Left ventricle myocardium inferior (tissue), 1 donor: ENCODE data around the gene IST1. TPM values are rescaled to one million over a fixed set of nuclear protein-coding genes. Genes with fewer than 3 reads are reported as not detected.

Experiments
- DNase-seq: peaks from one replicate; pipeline ENCODE4 v3.0.0-alpha.2; 2020
- H3K27ac ChIP-seq: fragments of 200-600 bp; replicated peaks from 2 replicates; pipeline ENCODE4 v1.8.0; 2021
- H3K27me3 ChIP-seq: fragments of 200-600 bp; 2 replicates; pipeline ENCODE4 v1.8.0; 2021; ENCODE audit warnings: low read depth
- H3K36me3 ChIP-seq: fragments of 200-600 bp; 2 replicates; pipeline ENCODE4 v1.8.0; 2021
- H3K4me1 ChIP-seq: fragments of 200-600 bp; 2 replicates; pipeline ENCODE4 v1.8.0; 2021
- H3K4me3 ChIP-seq: fragments of 200-600 bp; 2 replicates; pipeline ENCODE4 v1.8.0; 2021; ENCODE audit warnings: mild to moderate bottlenecking, moderate library complexity
- H3K9me3 ChIP-seq: fragments of 200-600 bp; replicated peaks from 2 replicates; pipeline ENCODE4 v1.8.0; 2021
- intact Hi-C: fragments of 100-400 bp; cut with micrococcal nuclease; formaldehyde crosslinking; loops from one replicate; pipeline ENCODE4 v1.11.0; 2022
- total RNA-seq: library from RNA; stranded (reverse); fragmentation: NEBNext Ultra II Directional; extraction: Animal tissue kit (Norgen Biotek cat#: 25700); gene quantifications from one replicate; pipeline ENCODE4 v1.2.1, GENCODE V29; 2021
- TF ChIP-seq, protein P1 (sequence below): fragments of 200-600 bp; IDR thresholded peaks from 2 replicates; pipeline ENCODE4 v1.8.0; 2021; ENCODE audit warnings: antibody characterized with exemption, mild to moderate bottlenecking, borderline replicate concordance
- donor health status: DM: no; HTN: yes; CAD: no; lungs with severe emphysema.

IST1 gene
- total RNA-seq, 1 donor from 2014 or later: 109 TPM

DNA sequence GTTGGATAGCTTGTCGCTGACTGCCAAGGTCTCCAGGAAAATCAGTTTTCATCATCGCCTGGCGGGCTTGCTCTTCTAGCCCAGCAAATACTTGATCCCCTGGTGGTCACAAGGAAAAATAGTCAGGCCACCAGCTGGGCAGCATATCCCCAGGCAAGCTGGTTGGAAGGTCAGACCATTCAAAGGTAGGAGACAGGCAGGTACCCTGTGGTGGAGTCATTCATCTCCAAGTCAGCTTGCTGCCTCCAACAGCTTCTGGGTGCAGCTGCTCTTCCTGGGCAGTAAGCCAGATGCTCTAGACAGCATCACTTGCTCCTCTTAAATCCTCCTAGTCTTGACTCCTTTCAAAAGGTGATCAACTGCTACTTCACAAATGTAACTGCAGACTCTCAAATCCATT is 27.4 kb upstream of the IST1 start:
- no peaks in the 10 kb centered on the region for H3K4me1 ChIP-seq
- TF ChIP-seq, protein P1, sequence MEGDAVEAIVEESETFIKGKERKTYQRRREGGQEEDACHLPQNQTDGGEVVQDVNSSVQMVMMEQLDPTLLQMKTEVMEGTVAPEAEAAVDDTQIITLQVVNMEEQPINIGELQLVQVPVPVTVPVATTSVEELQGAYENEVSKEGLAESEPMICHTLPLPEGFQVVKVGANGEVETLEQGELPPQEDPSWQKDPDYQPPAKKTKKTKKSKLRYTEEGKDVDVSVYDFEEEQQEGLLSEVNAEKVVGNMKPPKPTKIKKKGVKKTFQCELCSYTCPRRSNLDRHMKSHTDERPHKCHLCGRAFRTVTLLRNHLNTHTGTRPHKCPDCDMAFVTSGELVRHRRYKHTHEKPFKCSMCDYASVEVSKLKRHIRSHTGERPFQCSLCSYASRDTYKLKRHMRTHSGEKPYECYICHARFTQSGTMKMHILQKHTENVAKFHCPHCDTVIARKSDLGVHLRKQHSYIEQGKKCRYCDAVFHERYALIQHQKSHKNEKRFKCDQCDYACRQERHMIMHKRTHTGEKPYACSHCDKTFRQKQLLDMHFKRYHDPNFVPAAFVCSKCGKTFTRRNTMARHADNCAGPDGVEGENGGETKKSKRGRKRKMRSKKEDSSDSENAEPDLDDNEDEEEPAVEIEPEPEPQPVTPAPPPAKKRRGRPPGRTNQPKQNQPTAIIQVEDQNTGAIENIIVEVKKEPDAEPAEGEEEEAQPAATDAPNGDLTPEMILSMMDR: no peak
- no peak overlapping the region for H3K27ac ChIP-seq
- no peak for DNase-seq
- peaks cover 22% of the 10 kb centered on the region for H3K36me3 ChIP-seq
- H3K27me3 ChIP-seq: no peaks in the 10 kb centered on the region
- intact Hi-C loops: no loop called here
- H3K9me3 ChIP-seq: no peaks in the 10 kb centered on the region
- no peak overlapping the region for H3K4me3 ChIP-seq

DNA sequence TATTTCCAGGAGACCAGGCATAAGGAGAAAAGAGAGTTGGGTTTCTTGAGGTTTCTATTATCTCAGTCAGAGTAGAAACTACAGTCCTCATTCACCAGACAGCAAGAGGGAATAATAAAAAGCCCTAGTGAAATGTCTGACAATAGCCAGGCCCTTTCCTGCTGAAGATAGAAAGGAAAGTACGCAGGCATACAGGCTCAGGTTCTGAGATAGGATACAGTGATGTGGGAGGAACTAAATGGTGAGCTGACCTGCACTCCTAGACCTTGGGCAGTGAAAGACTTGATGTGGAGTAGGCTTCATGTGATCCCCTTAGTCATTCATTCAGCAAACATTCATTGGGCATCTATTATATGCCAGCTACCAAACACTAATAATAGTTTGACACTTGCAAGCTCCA is 26.2 kb upstream of the IST1 start:
- Histone ChIP-seq H3K4me1 (no peaks in the 10 kb centered on the region), H3K4me3 (no peak overlapping the region), H3K9me3 (no peaks in the 10 kb centered on the region), H3K36me3 (peaks cover 15% of the 10 kb centered on the region), H3K27me3 (no peaks in the 10 kb centered on the region), H3K27ac (no peak overlapping the region)
- DNase-seq: no peak
- intact Hi-C loops: no loop called here
- TF ChIP-seq, protein P1: no peak

DNA sequence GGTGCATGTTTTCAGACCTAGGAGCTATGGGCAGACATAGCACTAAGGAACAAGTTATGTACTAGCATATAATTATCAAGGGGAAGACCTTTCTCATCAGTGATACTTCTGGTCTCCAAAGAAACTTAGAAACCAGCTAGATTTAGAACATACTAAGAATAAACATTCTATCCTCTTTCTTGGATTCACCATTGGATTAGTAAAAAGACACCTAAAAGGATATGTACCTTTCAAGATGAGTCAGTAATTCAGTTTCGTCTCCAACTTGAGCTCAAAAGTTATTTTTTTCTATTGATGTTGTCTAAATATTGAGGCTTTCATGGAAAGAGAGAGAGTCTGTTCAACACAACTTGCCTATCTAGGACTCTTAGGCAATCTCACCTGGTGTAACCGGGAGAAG is 24.5 kb upstream of the IST1 start:
- Histone ChIP-seq H3K4me3 (no peak overlapping the region), H3K9me3 (no peaks in the 10 kb centered on the region), H3K4me1 (no peaks in the 10 kb centered on the region), H3K27ac (no peak overlapping the region), H3K36me3 (peaks cover 18% of the 10 kb centered on the region), H3K27me3 (no peaks in the 10 kb centered on the region)
- TF ChIP-seq, protein P1: no peak
- intact Hi-C loops: no loop called here
- no peak for DNase-seq

DNA sequence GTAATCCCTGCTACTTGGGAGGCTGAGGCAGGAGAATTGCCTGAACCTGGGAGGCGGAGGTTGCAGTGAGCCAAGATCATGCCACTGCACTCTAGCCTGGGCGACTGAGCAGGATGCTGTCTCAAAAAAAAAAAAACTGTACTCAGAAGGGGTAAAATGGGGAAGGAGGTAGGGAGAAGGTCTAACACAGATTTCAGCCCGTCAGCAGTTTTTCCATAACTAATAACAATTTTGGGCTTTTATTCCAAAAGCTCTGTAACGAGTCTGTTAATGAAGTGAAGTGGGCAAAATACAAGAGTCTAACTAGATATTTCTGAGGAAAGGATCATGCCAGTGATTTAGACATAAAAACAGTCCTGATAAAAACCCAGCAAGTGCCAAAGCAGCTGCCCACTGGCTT is 22.1 kb upstream of the IST1 start:
- no peak overlapping the region for H3K27ac ChIP-seq
- H3K9me3 ChIP-seq: no peaks in the 10 kb centered on the region
- no peaks in the 10 kb centered on the region for H3K4me1 ChIP-seq
- intact Hi-C loops: no loop called here
- H3K36me3 ChIP-seq: peaks cover 37% of the 10 kb centered on the region
- TF ChIP-seq, protein P1: no peak
- H3K27me3 ChIP-seq: no peaks in the 10 kb centered on the region
- DNase-seq: no peak
- no peak overlapping the region for H3K4me3 ChIP-seq

DNA sequence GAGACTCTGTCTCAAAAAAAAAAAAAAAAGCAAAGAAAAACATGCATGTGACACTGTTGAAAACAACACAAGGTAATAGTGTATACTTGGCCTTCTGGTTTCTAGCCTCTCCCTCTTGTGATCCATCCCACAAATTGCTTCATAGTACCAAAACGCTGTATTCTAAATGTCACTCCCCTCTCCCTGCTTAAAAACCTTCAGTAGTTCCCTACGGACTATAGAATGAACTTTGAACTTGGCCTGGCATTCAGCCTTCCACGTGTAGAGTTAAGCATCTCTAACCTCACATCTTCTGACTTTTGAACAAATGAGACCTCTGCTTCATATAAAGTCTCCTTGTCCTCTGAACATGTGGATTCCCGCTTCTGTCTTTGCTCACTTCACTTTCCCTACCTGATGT is 16.4 kb upstream of the IST1 start:
- H3K27me3 ChIP-seq: no peaks in the 10 kb centered on the region
- intact Hi-C loops: no loop called here
- H3K4me1 ChIP-seq: peaks cover 19% of the 10 kb centered on the region
- no peak overlapping the region for H3K4me3 ChIP-seq
- H3K27ac ChIP-seq: no peak overlapping the region
- H3K9me3 ChIP-seq: no peaks in the 10 kb centered on the region
- H3K36me3 ChIP-seq: peaks cover 58% of the 10 kb centered on the region
- TF ChIP-seq, protein P1: no peak
- DNase-seq: no peak

DNA sequence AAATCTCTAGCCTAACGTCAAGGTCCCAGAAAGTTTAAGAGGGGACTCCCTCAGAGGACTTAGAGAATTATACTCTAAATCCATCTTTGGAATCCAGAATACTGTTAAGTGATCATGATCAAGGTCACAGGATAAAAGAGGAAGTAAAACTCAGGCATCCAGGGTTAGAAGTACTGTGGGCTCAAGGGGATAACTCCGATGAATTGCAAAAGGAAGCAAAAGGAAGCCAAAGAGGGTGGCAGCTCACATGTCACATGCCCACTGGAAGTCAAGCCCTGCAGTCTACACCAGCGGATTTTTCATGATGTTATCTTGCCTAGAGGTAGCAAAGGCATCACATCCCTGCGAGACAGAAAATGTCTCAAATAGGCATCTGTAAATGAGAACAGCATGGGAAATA is 15.2 kb upstream of the IST1 start:
- Histone ChIP-seq H3K27ac (no peak overlapping the region), H3K9me3 (no peaks in the 10 kb centered on the region), H3K4me1 (peaks cover 32% of the 10 kb centered on the region), H3K4me3 (no peak overlapping the region), H3K36me3 (peaks cover 50% of the 10 kb centered on the region), H3K27me3 (no peaks in the 10 kb centered on the region)
- no peak for DNase-seq
- TF ChIP-seq, protein P1: no peak
- intact Hi-C loops: loop anchor here (5.0 kb wide), 1 partner anchor 82 kb away; no protein-coding TSS in a partner anchor
